ENCODE data around the gene DCST1.

DCST1 gene

GRCh38 chr1:155086856-155087535 lies 53.4 kb downstream of the DCST1 start:
- no peak for DNase-seq (ENCODE audit: low read depth in 2 of 2)

- peak; percentile 70 to 81 for DNase-seq (ENCODE audit: low read depth in 2 of 2)
Observed at GRCh38 chr1:155091071-155092051, 57.7 kb downstream of the DCST1 start.

GRCh38 chr1:155092131-155092530 lies 58.5 kb downstream of the DCST1 start:
- no peak for DNase-seq (ENCODE audit: low read depth in 2 of 2)

DNA sequence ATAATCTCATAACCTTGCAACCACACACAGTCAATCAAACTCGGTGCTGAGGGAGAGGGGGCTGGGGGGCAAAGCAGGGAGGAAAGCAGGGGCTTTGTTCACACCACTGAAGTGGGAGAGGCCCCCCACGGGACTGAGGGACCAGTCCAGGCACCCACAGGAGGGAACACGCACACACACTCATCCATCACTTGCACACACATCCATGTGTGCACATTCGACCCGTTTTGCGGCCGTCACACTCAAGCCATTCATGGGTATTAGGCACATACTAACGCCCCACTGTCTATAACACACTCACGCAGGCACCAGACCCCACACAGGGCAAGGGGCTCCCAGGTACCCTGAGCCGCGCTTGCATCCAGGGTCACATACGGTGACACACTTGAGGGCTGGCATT lies 59.0 kb downstream of the DCST1 start:
- no peak for DNase-seq (ENCODE audit: low read depth in 2 of 2)

DNA sequence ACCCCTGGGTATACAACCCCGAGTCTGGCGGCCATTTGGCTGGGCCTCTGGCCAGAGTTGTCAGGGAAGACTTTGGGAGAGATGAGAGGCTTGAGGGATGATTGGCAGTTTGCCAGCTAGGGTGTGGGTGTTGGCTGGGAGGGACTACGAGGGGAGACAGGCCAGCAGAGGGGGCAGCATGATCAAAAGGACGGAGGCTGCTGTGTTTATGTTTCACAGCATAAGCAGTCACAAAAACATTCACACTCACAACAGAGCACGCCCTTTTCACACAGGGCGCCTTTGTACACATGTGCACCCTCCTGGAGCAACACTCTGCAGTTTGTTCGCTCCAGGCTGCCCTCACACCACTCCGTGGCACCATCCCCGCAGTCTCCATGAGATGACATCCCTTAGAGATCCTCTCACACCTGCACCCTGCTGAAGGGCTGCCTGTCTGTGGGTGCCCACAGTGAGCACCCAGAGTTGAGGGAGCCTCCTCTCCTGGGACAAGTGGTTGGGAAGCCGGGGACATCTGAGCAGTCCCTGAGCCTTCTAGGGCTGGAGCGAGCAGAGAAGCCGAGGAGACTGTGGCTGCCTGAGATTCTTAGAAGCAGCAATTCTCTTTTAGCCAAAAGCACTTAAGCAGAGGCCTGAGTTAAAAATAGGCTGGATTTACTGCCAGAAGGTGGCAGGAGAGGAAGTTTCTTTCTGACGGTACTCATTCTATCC lies 60.4 kb downstream of the DCST1 start:
- DNase-seq (ENCODE audit: low read depth in 2 of 2) = no peak

- DNase-seq (ENCODE audit: low read depth in 2 of 2) = no peak
Observed at GRCh38 chr1:155094622-155094948, 61.0 kb downstream of the DCST1 start.

DNA sequence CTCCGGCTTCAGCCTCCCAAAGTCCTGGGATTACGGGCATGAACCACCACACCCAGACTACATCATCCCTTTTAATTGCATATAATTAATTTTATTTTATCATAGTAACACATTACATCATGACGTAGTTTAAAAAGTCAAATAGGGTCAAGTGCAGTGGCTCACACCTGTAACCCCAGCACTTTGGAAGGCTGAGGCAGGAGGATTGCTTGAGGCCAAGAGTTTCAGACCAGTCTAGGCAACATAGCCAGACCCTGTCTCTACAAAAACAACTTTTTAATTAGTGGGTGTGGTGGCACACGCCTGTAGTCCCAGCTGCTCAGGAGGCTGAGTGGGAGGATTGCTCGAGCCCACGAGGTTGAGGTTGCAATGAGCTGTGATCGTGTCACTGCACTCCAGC lies 65.7 kb downstream of the DCST1 start:
- DNase-seq (ENCODE audit: low read depth in 2 of 2) = no peak
